GM12892 (cell line): Measurements from ENCODE around the gene UBE2L5.

ENCODE experiments used
- POLR2A ChIP-seq: IDR thresholded peaks from 2 replicates; pipeline ENCODE4 v1.6.1; 2011; ENCODE audit warnings: low read depth, low read length, control low read depth
- POLR2AphosphoS5 ChIP-seq: IDR thresholded peaks from 2 replicates; pipeline ENCODE4 v1.6.1; 2011; ENCODE audit warnings: low read depth, low read length, control low read depth

GRCh38 chr13:30473675-30474074 lies 51.4 kb downstream of the UBE2L5 start:
- no peak for TF ChIP-seq POLR2AphosphoS5
- TF ChIP-seq POLR2A: no peak
